ENCODE results near the gene RAB24. TPM values are rescaled to one million over a fixed set of nuclear protein-coding genes. Genes with fewer than 3 reads are reported as not detected.

Gene RAB24
- total RNA-seq, 2 donors from 2014 or later: 21.5 to 28.7 TPM

DNA sequence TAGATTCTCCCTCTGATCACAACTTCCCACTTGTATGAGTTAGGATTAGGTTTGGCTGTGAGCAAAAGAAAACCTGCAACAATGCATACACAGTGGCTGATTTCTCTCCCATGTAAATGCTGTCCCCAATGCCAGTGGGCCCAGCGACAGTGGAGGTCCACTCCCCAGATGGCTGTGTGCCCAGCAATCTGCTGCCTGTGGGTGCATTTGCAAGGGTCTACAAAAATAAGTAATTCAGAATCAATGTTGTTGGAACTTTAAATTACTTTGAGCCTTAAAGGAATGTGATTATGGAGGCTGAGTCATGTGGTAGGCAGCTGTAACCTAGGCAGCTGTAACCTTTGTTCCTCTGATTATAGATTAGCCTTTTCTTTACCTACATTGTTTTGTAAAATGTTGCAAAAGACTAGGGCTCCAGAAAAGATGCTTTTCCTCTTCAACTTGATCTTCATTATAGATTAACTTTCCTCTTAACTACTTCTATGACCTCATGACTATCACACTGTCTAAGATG lies 22.4 kb upstream of the RAB24 start:
- Mint-ChIP-seq H3K27me3 (no peaks in the 10 kb centered on the region), H3K4me3 (no peak overlapping the region), H3K9me3 (no peaks in the 10 kb centered on the region), H3K4me1 (peaks cover 6% of the 10 kb centered on the region), H3K36me3 (ENCODE audit: low read depth) (peaks cover 46% of the 10 kb centered on the region), H3K27ac (peak overlapping the region; percentile 54)
- no peak for ATAC-seq (replicated peaks)

DNA sequence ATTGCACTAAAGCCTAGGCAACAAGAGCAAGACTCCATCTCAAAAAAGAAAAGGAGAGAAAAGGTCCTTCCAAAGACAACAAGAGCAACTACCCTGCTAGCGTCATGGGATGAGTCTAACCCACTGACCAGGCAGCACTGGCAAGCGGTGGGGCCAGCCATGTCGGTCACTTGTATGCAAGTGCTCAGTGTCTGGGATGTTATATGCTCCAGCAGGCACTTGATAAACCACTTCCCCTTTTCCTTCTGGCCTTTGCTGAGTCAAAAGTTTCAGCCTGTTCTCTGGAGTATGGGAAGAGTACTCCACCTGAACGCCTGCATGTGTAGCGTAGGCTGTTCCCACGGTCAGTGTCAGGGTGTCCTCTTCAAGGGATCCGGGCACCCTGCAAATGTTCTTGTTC lies 17.4 kb upstream of the RAB24 start:
- ATAC-seq (replicated peaks): no peak
- peaks cover 15% of the 10 kb centered on the region for H3K36me3 Mint-ChIP-seq (ENCODE audit: low read depth)
- H3K27ac Mint-ChIP-seq: no peak overlapping the region
- peaks cover 6% of the 10 kb centered on the region for H3K4me1 Mint-ChIP-seq
- H3K27me3 Mint-ChIP-seq: no peaks in the 10 kb centered on the region
- no peak overlapping the region for H3K4me3 Mint-ChIP-seq
- no peaks in the 10 kb centered on the region for H3K9me3 Mint-ChIP-seq

DNA sequence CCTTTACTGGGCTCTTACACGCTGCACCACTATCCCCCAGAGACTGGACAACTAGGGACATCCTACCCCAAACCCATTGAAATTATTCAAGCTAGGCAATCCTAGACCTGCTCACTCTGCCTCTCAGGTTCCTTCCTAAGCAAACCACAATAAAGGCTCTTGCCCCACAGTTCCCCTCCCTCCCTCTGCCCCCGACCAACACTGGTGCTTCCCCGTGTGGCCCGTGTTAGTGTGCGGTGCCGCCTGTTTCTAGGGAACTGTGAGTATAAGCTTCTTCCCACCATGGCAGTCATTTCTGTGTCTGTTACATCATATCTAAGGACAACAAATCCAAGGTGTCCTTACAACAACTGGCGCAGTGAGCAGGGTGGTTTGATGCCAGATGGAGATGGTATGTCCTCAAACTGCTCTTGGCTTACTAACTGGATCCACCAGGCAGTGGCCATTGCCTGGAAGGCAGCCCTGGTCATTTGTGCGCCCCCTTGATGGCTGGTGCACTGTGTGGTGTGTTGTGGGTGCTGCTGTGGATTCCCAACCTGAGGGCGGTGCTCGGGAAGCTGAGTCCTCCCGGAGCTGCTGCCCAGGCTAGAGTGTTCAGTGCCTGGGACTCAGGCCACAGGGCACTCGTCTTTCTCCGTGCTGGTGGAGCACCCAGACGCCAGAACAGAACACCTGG lies 16.5 kb upstream of the RAB24 start:
- peak; percentile 64 for ATAC-seq (replicated peaks)
- Mint-ChIP-seq H3K36me3 (ENCODE audit: low read depth) (peaks cover 15% of the 10 kb centered on the region), H3K4me1 (peaks cover 6% of the 10 kb centered on the region), H3K27ac (no peak overlapping the region), H3K4me3 (no peak overlapping the region), H3K27me3 (no peaks in the 10 kb centered on the region), H3K9me3 (no peaks in the 10 kb centered on the region)

DNA sequence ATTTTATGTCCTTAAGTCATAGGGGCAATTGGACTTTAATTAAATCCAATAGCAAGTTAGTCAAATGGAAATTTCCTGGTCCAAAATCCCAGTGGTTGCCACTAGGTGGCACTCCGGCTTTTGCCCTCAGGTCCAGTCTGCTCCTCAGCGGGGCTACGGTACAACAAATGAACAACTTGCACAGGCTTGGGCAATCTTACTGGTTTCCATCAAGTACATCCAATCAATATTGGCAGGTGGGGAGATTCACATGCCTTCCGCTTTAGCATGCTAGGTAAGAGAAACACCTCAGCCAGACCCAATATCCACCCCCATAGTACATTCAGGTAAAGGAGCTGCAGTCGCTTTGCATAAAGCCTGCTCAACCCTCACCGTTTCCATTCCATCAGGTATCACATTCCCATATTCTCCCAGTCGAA lies 14.4 kb upstream of the RAB24 start:
- Mint-ChIP-seq H3K4me1 (peaks cover 12% of the 10 kb centered on the region), H3K27me3 (no peaks in the 10 kb centered on the region), H3K4me3 (no peak overlapping the region), H3K27ac (no peak overlapping the region), H3K36me3 (ENCODE audit: low read depth) (peaks cover 9% of the 10 kb centered on the region), H3K9me3 (no peaks in the 10 kb centered on the region)
- ATAC-seq (replicated peaks): peak; percentile 72

DNA sequence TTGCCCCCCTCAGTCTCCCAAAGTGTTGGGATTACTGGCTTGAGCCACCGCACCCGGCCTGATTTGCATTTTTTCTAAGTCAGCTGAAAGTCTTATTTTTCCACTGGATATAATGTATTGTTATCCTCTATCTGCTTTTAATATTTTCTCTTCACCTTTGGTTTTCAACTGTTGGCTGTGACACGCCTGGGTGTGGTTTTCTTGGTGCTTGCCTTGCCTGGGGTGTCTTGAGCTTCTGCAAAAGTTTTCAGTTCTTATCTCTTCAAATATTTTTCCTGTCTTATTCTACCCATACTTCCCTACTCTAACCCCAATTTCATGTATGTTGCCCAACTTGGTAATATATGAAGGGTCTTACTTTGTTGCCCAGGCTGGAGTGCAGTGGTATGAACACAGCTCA lies 12.5 kb upstream of the RAB24 start:
- Mint-ChIP-seq H3K9me3 (no peaks in the 10 kb centered on the region), H3K27ac (no peak overlapping the region), H3K4me1 (peaks cover 13% of the 10 kb centered on the region), H3K4me3 (no peak overlapping the region), H3K27me3 (no peaks in the 10 kb centered on the region), H3K36me3 (ENCODE audit: low read depth) (peaks cover 1% of the 10 kb centered on the region)
- no peak for ATAC-seq (replicated peaks)

DNA sequence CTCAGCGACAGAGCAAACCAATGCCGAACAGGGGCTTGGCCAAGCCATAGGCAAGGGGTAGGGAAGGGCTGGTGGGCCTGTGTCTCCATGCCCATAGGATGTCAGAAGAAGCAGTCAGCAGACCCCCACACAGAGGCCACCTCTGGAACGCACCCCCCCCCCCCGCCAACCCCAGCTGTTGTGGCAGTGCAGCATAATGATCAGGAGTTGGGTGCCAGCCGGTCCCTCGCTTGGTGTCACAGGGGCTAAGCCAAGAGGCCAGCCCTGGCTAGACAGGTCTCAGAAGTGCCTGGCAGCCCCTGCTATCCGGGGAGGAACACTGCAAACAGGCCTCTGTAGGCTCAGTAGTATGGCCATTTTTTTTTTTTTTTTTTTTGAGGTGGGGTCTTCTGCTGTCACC lies 11.9 kb upstream of the RAB24 start:
- Mint-ChIP-seq H3K27me3 (no peaks in the 10 kb centered on the region), H3K36me3 (ENCODE audit: low read depth) (peaks cover 5% of the 10 kb centered on the region), H3K27ac (no peak overlapping the region), H3K4me3 (no peak overlapping the region), H3K4me1 (peaks cover 17% of the 10 kb centered on the region), H3K9me3 (no peaks in the 10 kb centered on the region)
- ATAC-seq (replicated peaks): no peak

DNA sequence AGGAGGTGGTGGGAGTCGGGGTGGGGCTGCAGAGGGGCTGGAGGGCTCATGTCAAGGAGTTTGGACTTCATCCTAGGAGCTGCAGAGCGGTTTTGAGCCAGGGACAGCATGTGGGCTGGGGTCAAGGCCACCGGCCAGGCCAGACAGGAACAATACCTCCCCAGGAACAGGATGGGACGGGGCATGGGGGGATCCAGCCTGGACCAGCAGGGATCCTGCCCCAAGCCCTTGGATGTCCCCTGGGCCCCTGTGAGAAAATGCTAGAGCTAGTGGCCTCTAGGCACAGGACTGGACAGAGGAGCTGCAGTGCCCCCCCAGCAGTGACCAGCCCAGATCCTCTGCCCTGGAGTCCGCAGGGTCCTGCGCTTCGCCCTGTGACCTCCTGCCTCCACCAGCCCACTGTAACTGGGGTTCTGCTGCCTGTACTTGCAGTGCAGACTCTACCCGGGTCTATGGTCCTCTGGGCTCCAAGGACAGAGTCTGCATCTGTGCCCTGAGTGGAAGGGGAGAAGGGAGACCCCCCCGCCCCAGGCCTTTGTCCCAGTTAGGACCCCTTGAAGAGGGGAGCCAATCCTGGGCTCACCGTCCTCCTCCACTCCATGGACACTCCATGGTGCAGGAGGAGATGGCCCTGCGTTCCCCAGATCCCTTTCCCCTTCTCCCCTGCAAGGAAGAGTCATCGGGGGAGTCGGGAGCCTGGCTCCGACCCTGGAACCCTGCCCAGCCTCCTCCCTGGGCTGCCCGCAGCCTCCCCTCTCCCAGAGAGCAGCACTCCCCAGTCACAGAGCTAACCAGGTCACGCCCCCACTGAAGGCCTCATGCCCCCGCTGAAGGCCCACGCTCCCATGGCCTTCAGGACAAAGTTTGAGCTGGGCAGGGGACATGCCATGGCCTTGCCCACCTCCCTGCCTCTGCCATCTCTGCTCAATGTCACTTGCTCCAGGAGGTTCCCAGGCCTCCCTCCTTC lies 11.1 kb upstream of the RAB24 start:
- ATAC-seq (replicated peaks): no peak
- H3K36me3 Mint-ChIP-seq (ENCODE audit: low read depth): peaks cover 5% of the 10 kb centered on the region
- no peaks in the 10 kb centered on the region for H3K27me3 Mint-ChIP-seq
- H3K4me1 Mint-ChIP-seq: peaks cover 17% of the 10 kb centered on the region
- H3K9me3 Mint-ChIP-seq: no peaks in the 10 kb centered on the region
- no peak overlapping the region for H3K27ac Mint-ChIP-seq
- H3K4me3 Mint-ChIP-seq: no peak overlapping the region

DNA sequence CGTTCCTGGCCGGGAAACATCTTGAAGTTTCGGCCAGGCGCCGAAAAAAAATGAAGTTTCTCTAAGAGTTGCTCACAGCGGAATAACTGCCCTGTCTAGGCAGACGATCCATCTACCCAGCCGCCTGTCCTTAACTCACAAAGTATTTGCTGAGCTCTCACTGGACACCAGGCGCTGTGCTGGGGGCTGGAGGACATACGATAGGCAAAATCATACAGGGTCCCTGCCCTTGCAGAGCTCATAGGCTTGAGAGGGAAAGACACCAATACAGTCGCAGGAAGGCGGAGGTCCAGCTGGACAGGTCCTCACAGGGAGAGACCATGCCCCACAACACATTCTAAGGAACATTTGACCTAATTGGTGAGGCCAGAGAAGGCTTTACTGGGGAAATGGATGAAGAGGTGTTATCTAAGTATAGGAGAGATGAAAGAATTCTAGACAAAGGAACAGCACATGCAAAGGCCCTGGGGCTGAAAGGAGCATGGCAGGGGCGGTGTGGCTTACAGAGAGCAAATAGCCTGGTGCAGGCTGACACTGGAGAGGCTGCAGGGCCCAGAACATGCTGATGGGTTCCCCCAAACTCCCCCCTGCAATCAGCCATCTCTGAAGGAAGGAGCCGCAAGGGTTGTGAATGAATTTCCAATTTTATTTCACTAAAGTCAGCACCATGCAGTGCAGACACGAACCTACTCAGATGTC lies 10.2 kb upstream of the RAB24 start:
- Mint-ChIP-seq H3K36me3 (ENCODE audit: low read depth) (peaks cover 7% of the 10 kb centered on the region), H3K4me3 (peak overlapping the region; percentile 86), H3K9me3 (no peaks in the 10 kb centered on the region), H3K4me1 (peaks cover 20% of the 10 kb centered on the region), H3K27ac (no peak overlapping the region), H3K27me3 (no peaks in the 10 kb centered on the region)
- no peak for ATAC-seq (replicated peaks)

DNA sequence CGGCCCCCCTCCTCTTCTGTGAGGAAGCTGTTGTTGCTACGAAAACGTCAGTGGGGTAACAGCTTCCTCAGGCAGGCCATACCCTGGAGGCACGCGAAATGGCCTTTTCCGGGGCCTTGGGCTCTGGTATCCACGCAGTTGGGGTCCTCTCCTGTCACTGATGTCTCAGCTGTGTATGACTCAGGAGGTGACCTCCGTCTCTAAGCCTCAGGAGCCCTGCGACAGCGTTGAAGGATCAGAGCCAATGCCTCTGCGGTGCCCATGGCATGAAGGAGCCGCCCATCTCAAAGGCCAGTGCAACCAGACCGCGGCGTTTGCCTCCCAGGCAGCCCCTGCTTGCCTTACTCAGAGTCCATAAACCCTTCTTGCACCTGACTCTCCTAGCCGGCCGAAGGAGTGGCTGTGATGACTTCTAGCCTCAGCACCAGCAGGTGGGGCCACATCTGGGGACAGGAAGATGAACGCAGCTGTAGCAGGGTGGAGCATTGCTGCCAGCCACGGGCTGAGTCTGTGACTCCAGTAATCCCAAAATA lies 9.2 kb upstream of the RAB24 start:
- H3K4me3 Mint-ChIP-seq: peak overlapping the region; percentile 86
- peaks cover 8% of the 10 kb centered on the region for H3K36me3 Mint-ChIP-seq (ENCODE audit: low read depth)
- H3K4me1 Mint-ChIP-seq: peaks cover 21% of the 10 kb centered on the region
- peak; percentile 42 for ATAC-seq (replicated peaks)
- no peaks in the 10 kb centered on the region for H3K27me3 Mint-ChIP-seq
- H3K27ac Mint-ChIP-seq: peak overlapping the region; percentile 80
- H3K9me3 Mint-ChIP-seq: no peaks in the 10 kb centered on the region

DNA sequence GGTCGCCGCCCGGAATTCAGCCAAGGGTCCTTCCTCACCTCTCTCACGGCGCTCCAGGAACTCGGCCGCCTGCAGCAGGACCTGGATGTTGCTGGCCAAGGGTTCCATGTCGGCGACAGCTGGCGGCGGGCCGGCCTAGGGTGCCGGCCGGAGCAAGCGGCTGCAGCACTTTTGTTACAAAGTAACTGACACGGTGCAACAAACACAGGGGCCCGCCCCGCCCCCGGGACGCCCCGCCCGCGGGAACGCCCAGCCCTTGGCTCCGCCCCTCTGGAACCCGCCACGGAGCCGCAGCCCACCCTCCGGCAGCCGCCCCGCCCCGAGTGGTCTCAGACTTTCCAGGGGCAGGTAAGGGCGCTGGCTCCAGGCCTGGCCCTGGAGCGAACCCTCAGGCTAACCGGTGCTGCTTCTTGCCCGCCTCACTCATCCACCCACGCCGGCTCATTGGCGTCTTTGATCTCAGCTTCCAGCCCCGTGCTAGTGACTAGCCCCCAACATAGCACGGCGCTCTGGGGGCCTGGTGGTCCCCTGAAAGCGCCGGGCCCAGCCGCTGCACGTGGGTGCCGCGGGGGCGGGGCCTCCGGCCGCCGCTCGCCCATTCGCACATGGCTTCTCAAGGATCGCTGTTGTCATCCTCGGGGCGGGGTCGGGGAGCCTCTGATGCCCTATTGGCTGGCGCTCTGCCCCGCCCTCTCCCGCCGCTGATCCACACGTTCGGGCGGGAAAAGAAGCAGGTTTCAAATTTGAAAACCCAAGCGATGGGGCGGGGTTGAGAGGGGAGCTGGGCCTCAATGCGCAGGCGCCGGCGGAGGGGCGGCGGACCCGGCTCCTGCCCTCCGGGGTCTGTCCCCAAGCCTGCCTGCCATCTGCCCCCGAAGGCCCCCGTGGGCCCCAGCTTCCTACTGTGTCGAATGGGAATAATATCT lies 8.5 kb upstream of the RAB24 start, which contains the start of gene MXD3:
Gene MXD3 (minus strand): TSS at position 176 of the 926 bp plus-strand sequence. CDS start 68 bp downstream, at position 108.
- Mint-ChIP-seq H3K9me3 (no peaks in the 10 kb centered on the region), H3K4me1 (peaks cover 22% of the 10 kb centered on the region)

DNA sequence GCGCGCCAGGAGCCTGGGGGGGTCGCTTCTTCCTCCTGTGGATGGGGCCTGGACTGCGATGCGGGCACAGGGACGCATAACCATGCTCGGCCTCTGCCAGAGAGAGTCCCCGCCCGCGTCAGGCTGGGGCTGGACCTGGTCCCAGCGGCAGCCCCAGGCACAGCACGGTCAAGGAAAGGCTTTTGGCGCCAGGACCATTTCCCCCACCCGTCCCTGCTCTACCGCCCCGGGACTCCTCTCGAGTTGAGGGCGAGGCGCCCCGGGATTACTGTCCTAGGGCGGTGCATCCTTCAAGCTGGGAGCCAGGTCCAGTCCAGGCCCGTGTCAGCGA lies 7.8 kb upstream of the RAB24 start:
- Mint-ChIP-seq H3K27ac (no peak overlapping the region), H3K4me1 (peaks cover 26% of the 10 kb centered on the region), H3K36me3 (ENCODE audit: low read depth) (peaks cover 16% of the 10 kb centered on the region), H3K9me3 (no peaks in the 10 kb centered on the region), H3K4me3 (peak overlapping the region; percentile 86), H3K27me3 (no peaks in the 10 kb centered on the region)
- no peak for ATAC-seq (replicated peaks)

More for the DNA sequence above, 8.5 kb upstream of the RAB24 start, which contains the start of gene MXD3:
- H3K27ac Mint-ChIP-seq: peak within 1 kb of the TSS; percentile 80
- ATAC-seq (replicated peaks): peak; percentile 91
- H3K36me3 Mint-ChIP-seq (ENCODE audit: low read depth): peaks cover 10% of the 10 kb centered on the region
- H3K4me3 Mint-ChIP-seq: peak within 1 kb of the TSS; percentile 86
- H3K27me3 Mint-ChIP-seq: no peaks in the 10 kb centered on the region

DNA sequence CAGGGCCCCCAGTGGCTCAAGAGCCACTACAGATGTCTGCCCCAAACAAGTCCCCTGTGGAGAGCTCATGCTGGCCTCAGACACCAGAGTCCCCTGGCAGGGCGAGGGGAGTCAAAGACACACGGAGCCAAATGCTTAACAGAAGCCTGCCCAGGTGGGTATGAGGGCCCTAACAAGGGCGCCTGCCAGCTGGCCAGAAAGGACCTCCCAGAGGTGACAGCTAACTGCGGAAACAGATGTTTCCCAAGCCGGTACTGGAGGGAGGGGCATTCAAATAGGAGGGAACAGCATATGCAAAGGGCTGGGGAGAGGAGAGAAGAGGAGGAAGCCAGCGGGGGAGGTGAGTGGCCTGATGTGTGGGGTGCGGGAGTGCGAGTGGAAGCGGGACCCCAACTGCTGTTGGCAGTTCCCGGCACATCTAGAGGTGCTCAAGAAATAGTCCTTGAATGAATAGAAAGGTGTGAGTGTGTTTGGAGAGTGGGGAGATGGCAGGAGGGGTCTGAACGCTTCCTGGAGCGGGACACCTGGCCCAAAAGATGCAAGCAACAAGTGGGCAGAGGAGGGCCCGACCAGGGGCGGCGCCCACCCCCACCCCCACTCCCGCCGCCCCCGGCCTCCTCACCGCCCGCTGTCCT lies 7.4 kb upstream of the RAB24 start:
- H3K4me3 Mint-ChIP-seq: peak overlapping the region; percentile 86
- H3K36me3 Mint-ChIP-seq (ENCODE audit: low read depth): peaks cover 21% of the 10 kb centered on the region
- no peaks in the 10 kb centered on the region for H3K9me3 Mint-ChIP-seq
- H3K4me1 Mint-ChIP-seq: peaks cover 30% of the 10 kb centered on the region
- H3K27me3 Mint-ChIP-seq: no peaks in the 10 kb centered on the region
- no peak for ATAC-seq (replicated peaks)
- H3K27ac Mint-ChIP-seq: peak overlapping the region; percentile 75

DNA sequence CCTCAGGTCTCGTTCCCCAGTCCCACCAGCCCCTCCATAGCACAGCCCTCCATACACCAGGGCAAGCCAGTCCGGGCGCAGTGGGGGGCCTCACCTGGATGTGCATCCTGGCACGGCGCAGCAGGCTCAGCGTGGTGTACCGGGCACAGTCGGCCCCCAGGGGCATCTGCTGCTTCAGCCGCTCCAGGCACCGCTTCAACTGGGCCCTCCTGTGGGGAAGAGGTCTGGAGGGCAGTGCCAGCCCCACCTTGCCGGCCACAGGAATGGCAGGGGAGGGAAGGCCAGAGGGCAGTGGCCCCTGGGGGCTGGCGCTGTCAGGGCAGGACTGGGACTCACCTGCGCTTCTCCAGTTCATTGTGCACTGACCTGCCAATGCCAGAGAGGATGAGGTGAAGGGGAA lies 6.8 kb upstream of the RAB24 start:
- peak overlapping the region; percentile 75 for H3K27ac Mint-ChIP-seq
- H3K36me3 Mint-ChIP-seq (ENCODE audit: low read depth): peaks cover 26% of the 10 kb centered on the region
- H3K4me3 Mint-ChIP-seq: peak overlapping the region; percentile 86
- H3K27me3 Mint-ChIP-seq: no peaks in the 10 kb centered on the region
- no peaks in the 10 kb centered on the region for H3K9me3 Mint-ChIP-seq
- peaks cover 31% of the 10 kb centered on the region for H3K4me1 Mint-ChIP-seq
- no peak for ATAC-seq (replicated peaks)
